ENCODE results near the gene TM4SF1. TPM values are rescaled to one million over a fixed set of nuclear protein-coding genes. Genes with fewer than 3 reads are reported as not detected.

TM4SF1 gene
- polyA plus RNA-seq, 1 donor from 2014 or later, result 0.81 TPM

DNA sequence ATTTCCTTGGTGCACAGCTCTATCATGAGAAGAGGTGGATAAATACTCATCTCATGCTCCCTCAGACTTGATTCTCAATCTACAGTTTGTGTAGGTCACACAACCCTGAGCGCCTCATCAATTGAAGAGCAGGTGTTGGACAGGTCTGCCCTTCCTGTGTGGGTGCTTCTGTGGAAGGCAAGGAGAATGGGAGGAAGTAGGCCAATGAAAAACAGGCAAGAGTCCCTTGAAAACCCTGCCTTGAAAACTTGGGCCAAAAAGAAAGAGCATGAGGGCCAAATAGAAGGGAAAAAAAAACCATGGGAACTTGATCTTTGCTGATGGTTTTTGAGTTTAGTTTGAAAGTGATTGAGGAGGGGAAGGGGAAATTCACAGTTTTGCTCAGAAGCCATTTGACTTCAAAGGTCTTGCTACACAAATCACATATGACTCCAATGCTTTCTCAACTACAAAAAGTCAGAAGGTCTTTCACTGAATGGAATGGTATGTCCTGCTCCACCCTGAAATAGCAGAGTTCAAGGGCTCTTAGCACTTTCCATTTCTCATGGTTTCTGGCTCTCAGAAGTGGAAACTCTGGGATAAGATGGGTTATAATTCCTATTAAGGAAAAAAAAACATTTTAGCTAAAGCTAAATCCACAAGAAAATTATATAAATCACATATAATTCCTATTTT lies 37.2 kb upstream of the TM4SF1 start:
- H3K27me3 ChIP-seq (ENCODE audit: insufficient read depth, low read depth, low read length), result no peaks in the 10 kb centered on the region

DNA sequence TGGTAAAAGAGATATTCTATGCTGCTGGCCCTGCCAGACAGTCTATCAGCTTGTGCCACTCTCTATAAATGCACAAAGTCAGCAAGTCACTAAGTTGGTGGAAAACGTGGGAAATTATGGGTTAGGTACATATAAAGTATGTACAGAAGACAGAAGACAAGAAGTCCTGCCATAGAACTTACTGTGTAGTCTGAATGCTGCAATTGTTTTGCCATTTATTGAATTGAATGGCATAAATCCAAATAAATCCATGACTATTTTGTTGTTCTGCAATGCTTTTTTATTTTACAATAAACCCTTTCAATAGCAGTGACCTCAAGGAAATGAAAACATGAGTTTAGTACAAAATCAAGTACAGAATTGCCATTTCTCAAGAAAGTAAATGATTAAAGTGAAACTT lies 34.1 kb upstream of the TM4SF1 start:
- Histone ChIP-seq H3K27ac (ENCODE audit: low read length) (no peak overlapping the region), H3F3A (ENCODE audit: insufficient read depth, low read length, poor library complexity, severe bottlenecking) (no peaks in the 10 kb centered on the region), H3K27me3 (ENCODE audit: insufficient read depth, low read depth, low read length) (no peaks in the 10 kb centered on the region), H3K4me3 (ENCODE audit: low read length) (no peak overlapping the region), H4K20me1 (ENCODE audit: insufficient read depth) (no peaks in the 10 kb centered on the region), H3K4me2 (ENCODE audit: low read length) (no peak overlapping the region), H3K9me2 (ENCODE audit: insufficient read depth, low read length) (no peaks in the 10 kb centered on the region), H3K9ac (ENCODE audit: low read length) (no peak overlapping the region), H3K36me3 (ENCODE audit: insufficient read depth, low read length) (no peaks in the 10 kb centered on the region), H3K9me3 (ENCODE audit: low read length) (no peaks in the 10 kb centered on the region), H3K79me2 (replicated peaks; ENCODE audit: insufficient read depth, low read length) (no peaks in the 10 kb centered on the region), H2AFZ (ENCODE audit: low read depth, low read length) (no peak overlapping the region)
- TF ChIP-seq EZH2 (IDR thresholded peaks at IDR 0.05; ENCODE audit: borderline replicate concordance, insufficient read depth, low read length, poor library complexity, severe bottlenecking) (no peak), EP300 (conservative IDR thresholded peaks at IDR 0.05; ENCODE audit: poor library complexity, severe bottlenecking) (no peak), MXI1 (conservative IDR thresholded peaks at IDR 0.05; ENCODE audit: poor library complexity, severe bottlenecking) (no peak), RAD21 (conservative IDR thresholded peaks at IDR 0.05) (no peak), SMC3 (conservative IDR thresholded peaks at IDR 0.05; ENCODE audit: poor library complexity) (no peak), TAF1 (IDR thresholded peaks at IDR 0.05; ENCODE audit: low read depth) (no peak), POLR2AphosphoS5 (IDR thresholded peaks at IDR 0.05) (no peak)
- TF ChIP-seq, protein P1, sequence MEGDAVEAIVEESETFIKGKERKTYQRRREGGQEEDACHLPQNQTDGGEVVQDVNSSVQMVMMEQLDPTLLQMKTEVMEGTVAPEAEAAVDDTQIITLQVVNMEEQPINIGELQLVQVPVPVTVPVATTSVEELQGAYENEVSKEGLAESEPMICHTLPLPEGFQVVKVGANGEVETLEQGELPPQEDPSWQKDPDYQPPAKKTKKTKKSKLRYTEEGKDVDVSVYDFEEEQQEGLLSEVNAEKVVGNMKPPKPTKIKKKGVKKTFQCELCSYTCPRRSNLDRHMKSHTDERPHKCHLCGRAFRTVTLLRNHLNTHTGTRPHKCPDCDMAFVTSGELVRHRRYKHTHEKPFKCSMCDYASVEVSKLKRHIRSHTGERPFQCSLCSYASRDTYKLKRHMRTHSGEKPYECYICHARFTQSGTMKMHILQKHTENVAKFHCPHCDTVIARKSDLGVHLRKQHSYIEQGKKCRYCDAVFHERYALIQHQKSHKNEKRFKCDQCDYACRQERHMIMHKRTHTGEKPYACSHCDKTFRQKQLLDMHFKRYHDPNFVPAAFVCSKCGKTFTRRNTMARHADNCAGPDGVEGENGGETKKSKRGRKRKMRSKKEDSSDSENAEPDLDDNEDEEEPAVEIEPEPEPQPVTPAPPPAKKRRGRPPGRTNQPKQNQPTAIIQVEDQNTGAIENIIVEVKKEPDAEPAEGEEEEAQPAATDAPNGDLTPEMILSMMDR (IDR thresholded peaks at IDR 0.05; ENCODE audit: poor library complexity, severe bottlenecking), result no peak
- TF ChIP-seq, protein P2, sequence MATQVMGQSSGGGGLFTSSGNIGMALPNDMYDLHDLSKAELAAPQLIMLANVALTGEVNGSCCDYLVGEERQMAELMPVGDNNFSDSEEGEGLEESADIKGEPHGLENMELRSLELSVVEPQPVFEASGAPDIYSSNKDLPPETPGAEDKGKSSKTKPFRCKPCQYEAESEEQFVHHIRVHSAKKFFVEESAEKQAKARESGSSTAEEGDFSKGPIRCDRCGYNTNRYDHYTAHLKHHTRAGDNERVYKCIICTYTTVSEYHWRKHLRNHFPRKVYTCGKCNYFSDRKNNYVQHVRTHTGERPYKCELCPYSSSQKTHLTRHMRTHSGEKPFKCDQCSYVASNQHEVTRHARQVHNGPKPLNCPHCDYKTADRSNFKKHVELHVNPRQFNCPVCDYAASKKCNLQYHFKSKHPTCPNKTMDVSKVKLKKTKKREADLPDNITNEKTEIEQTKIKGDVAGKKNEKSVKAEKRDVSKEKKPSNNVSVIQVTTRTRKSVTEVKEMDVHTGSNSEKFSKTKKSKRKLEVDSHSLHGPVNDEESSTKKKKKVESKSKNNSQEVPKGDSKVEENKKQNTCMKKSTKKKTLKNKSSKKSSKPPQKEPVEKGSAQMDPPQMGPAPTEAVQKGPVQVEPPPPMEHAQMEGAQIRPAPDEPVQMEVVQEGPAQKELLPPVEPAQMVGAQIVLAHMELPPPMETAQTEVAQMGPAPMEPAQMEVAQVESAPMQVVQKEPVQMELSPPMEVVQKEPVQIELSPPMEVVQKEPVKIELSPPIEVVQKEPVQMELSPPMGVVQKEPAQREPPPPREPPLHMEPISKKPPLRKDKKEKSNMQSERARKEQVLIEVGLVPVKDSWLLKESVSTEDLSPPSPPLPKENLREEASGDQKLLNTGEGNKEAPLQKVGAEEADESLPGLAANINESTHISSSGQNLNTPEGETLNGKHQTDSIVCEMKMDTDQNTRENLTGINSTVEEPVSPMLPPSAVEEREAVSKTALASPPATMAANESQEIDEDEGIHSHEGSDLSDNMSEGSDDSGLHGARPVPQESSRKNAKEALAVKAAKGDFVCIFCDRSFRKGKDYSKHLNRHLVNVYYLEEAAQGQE (IDR thresholded peaks at IDR 0.05; ENCODE audit: borderline replicate concordance), result no peak

More for the DNA sequence above, 37.2 kb upstream of the TM4SF1 start:
- Histone ChIP-seq H3K36me3 (ENCODE audit: insufficient read depth, low read length) (no peaks in the 10 kb centered on the region), H3K9me2 (ENCODE audit: insufficient read depth, low read length) (no peaks in the 10 kb centered on the region), H3K9ac (ENCODE audit: low read length) (no peak overlapping the region), H4K20me1 (ENCODE audit: insufficient read depth) (no peaks in the 10 kb centered on the region), H3F3A (ENCODE audit: insufficient read depth, low read length, poor library complexity, severe bottlenecking) (no peaks in the 10 kb centered on the region), H3K27ac (ENCODE audit: low read length) (no peak overlapping the region), H3K4me3 (ENCODE audit: low read length) (no peak overlapping the region), H3K79me2 (replicated peaks; ENCODE audit: insufficient read depth, low read length) (no peaks in the 10 kb centered on the region), H2AFZ (ENCODE audit: low read depth, low read length) (no peak overlapping the region), H3K9me3 (ENCODE audit: low read length) (no peaks in the 10 kb centered on the region), H3K4me2 (ENCODE audit: low read length) (no peak overlapping the region)
- TF ChIP-seq, protein P2 (IDR thresholded peaks at IDR 0.05; ENCODE audit: borderline replicate concordance), result no peak
- TF ChIP-seq POLR2AphosphoS5 (IDR thresholded peaks at IDR 0.05) (no peak), RAD21 (conservative IDR thresholded peaks at IDR 0.05) (no peak), SMC3 (conservative IDR thresholded peaks at IDR 0.05; ENCODE audit: poor library complexity) (no peak)

All from neural cell (in vitro differentiated cells).